Subcutaneous adipose tissue (tissue), 4 donors: ENCODE measurements around the gene NFE2L3. TPM values are rescaled to one million over a fixed set of nuclear protein-coding genes. Genes with fewer than 3 reads are reported as not detected.

Source experiments
- CTCF ChIP-seq: fragments of 450-650 bp; IDR thresholded peaks from one replicate; pipeline ENCODE4 v1.5.1; 2016; ENCODE audit warnings: low read depth, mild to moderate bottlenecking, control low read depth, antibody characterized with exemption, moderate library complexity
- total RNA-seq, 4 donors: library from RNA; depleted of rRNA; stranded (reverse); fragments of >200 nt; gene quantifications; one replicate each; pipeline ENCODE4 v1.1.0, GENCODE V29; 2016

NFE2L3 gene
- total RNA-seq, 4 donors from 2014 or later: 6.6 to 11.1 (median 8.6) TPM

- TF ChIP-seq CTCF: no peak
Measured at GRCh38 chr7:26149391-26149977, 2.5 kb upstream of the NFE2L3 start.

DNA sequence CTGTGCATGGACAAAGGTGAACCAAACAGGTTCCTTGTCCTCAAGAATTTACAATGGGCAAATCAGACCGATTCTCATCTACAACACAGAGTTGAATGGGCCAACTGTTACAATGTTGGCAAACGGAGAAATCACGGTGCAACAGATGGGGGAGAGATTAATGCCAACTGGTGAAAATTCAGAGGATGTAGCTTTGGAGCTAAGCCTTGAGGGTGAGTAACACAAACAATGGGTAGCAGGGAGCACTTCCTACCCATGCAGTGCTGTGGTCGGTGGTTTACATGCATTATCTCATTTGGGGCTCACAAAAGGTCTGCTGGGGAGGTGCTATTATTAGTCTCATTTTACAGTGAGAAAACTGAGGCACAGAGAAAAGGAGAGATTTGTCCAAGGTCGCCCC, 902 bp upstream of the NFE2L3 start:
- no peak for TF ChIP-seq CTCF

GRCh38 chr7:26151650-26151952, 397 bp upstream of the NFE2L3 start:
- TF ChIP-seq CTCF: no peak

DNA sequence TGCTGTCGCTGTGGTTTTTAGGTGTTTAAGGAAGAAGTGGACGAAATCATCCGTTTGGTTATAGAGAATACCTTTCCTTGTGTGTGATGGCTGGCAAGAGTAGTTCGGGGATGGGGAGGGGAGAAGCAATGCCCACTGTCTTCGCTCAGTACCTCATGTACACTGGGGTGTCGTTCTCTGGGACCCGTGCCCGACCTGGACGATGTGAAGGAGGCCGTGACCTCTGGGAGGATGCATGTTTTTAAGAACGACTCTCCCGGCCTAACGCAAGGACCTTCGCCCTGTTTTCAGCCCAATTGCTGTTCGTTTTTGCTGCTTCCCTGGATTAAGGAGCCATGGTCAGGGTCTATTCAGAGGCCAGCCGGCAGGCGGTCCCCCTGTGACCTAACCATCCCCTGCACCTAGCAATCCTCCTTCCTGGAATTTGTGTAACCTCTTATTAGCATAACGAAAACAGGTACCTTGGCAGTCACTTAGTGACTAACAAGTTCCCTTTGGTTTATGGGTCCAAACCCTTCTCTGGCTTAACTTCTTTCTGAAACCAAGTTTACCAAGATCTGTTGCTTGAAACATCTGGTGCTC, 1.3 kb downstream of the NFE2L3 start:
- TF ChIP-seq CTCF: no peak

DNA sequence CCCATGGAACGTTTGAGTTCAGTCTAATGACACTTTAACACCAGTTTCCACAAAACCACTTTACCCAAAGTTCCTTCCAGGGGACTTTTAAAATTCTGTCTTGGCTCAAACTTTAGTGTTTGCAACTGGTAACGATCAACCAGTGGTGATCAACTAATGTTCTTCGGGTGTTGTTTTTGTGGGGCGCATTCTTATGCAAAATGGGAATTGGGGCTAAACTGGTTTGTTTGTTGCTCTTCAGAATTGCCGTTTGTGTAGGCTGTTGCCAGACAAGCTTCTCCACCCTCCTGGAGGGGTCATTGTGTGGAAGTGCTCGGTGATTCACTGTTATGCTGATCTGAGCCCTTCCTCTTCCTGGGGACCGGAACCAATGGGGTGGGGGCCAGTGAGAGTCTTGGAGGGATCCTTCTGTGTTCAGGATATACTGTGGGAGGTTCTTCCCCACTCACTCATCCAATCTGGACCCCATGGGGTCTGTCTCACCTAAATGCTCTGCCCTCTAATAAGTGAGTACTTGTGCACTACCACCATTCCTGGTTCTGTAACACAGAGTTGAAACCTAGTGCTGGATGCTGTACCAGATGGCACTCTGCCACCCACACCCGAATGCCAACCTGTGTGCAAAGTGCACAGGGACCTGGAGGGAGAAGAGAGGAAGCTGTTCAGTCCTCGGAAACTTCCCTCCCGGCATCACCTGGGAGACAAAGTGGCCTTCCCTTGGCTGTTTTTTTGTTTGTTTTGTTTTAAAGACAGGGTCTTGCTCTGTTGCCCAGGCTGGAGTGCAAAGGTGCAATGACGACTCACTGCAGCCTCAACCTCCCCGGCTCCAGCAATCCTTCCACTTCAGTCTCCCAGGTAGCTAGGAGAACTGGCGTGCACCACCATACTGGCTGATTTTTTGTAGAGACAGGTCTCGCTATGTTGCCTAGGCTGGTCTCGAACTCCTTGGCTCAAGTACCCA, 2.1 kb downstream of the NFE2L3 start:
- TF ChIP-seq CTCF: no peak

DNA sequence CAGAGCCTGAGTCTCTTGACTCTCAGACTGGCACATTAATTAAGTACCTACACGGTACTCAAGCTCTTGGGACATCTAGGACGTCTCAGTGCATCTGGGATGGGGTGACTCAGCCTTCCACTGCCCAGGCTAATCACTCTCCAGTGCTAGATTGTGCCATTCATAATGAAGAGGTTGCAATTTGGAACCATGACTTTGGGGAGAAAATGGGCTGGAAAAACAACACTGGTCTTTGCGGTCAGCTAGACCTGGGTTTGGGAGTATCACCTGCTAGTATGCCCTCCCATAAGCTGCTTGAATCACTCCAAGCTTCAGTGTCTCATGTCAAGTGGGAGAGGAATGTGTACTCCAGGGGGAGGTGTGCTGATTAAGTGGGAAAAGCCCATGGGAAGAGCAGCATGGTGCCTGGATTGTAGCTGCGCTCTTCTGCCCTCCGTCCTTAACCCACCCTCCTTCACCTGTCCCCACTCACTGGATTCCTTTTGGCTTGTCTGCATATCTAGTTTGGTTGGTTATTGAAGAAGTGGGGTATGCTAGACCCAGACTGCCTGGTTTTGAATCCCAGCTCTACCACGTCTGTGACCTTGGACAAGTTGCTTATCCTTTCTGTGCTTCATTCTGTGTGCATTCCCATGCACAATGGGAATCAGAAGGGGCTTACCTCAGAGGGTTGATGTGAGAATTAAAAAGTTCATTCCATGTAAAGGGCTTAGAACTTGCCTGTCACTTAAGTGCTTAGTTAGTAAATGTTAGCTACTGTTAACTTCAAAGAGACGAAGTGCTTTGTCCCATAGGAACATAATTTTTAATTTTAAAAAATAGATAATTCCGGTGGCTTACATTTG, 3.8 kb downstream of the NFE2L3 start:
- TF ChIP-seq CTCF: no peak
